ENCODE measurements around the gene NPAS3. TPM values are rescaled to one million over a fixed set of nuclear protein-coding genes. Genes with fewer than 3 reads are reported as not detected.

Gene NPAS3
- total RNA-seq, 1 donor from 2014 or later: 6.1 TPM

- TF ChIP-seq, protein P1, sequence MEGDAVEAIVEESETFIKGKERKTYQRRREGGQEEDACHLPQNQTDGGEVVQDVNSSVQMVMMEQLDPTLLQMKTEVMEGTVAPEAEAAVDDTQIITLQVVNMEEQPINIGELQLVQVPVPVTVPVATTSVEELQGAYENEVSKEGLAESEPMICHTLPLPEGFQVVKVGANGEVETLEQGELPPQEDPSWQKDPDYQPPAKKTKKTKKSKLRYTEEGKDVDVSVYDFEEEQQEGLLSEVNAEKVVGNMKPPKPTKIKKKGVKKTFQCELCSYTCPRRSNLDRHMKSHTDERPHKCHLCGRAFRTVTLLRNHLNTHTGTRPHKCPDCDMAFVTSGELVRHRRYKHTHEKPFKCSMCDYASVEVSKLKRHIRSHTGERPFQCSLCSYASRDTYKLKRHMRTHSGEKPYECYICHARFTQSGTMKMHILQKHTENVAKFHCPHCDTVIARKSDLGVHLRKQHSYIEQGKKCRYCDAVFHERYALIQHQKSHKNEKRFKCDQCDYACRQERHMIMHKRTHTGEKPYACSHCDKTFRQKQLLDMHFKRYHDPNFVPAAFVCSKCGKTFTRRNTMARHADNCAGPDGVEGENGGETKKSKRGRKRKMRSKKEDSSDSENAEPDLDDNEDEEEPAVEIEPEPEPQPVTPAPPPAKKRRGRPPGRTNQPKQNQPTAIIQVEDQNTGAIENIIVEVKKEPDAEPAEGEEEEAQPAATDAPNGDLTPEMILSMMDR (IDR thresholded peaks at IDR 0.05; ENCODE audit: unreplicated experiment): no peak
- no peaks in the 10 kb centered on the region for H3K36me3 Mint-ChIP-seq (ENCODE audit: insufficient read depth)
- no peak for DNase-seq (ENCODE audit: low spot score, unreplicated experiment)
- no peak overlapping the region for H3K27ac Mint-ChIP-seq
- no peaks in the 10 kb centered on the region for H3K4me1 Mint-ChIP-seq (ENCODE audit: low read depth)
- peaks cover 6% of the 10 kb centered on the region for H3K27me3 Mint-ChIP-seq
- H3K9me3 Mint-ChIP-seq (ENCODE audit: low read depth): no peaks in the 10 kb centered on the region
- H3K4me3 Mint-ChIP-seq (ENCODE audit: low read depth): no peak overlapping the region
Measured at GRCh38 chr14:33532553-33532952, 593.9 kb downstream of the NPAS3 start.

DNA sequence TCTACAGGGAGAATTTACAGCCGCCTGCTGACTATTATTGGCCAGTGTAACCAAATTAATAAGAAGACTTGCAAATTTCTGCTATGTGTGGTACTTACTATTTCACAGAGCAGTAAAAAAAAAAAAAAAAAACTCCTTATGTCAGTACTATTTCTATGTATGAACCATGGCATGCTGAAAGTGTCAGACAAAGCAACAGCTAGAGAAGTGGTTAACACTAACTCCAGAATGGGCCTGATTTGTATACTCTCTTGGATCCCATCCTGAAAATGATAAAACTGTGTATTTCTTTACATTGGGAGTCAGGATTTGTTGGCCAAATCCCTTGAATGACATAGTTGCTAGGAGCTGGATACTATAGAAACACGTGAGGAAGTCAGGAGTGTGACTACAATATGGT is 595.4 kb downstream of the NPAS3 start:
- TF ChIP-seq, protein P1 (IDR thresholded peaks at IDR 0.05; ENCODE audit: unreplicated experiment): no peak
- no peak for DNase-seq (ENCODE audit: low spot score, unreplicated experiment)
- peaks cover 2% of the 10 kb centered on the region for H3K4me1 Mint-ChIP-seq (ENCODE audit: low read depth)
- no peaks in the 10 kb centered on the region for H3K9me3 Mint-ChIP-seq (ENCODE audit: low read depth)
- no peak overlapping the region for H3K4me3 Mint-ChIP-seq (ENCODE audit: low read depth)
- no peak overlapping the region for H3K27ac Mint-ChIP-seq
- H3K36me3 Mint-ChIP-seq (ENCODE audit: insufficient read depth): no peaks in the 10 kb centered on the region
- no peaks in the 10 kb centered on the region for H3K27me3 Mint-ChIP-seq

GRCh38 chr14:33534632-33535031 is 596.0 kb downstream of the NPAS3 start:
- Mint-ChIP-seq H3K36me3 (ENCODE audit: insufficient read depth) (no peaks in the 10 kb centered on the region), H3K27ac (no peak overlapping the region), H3K4me3 (ENCODE audit: low read depth) (no peak overlapping the region), H3K27me3 (no peaks in the 10 kb centered on the region), H3K4me1 (ENCODE audit: low read depth) (peaks cover 2% of the 10 kb centered on the region), H3K9me3 (ENCODE audit: low read depth) (no peaks in the 10 kb centered on the region)
- TF ChIP-seq, protein P1 (IDR thresholded peaks at IDR 0.05; ENCODE audit: unreplicated experiment): no peak
- DNase-seq (ENCODE audit: low spot score, unreplicated experiment): no peak

DNA sequence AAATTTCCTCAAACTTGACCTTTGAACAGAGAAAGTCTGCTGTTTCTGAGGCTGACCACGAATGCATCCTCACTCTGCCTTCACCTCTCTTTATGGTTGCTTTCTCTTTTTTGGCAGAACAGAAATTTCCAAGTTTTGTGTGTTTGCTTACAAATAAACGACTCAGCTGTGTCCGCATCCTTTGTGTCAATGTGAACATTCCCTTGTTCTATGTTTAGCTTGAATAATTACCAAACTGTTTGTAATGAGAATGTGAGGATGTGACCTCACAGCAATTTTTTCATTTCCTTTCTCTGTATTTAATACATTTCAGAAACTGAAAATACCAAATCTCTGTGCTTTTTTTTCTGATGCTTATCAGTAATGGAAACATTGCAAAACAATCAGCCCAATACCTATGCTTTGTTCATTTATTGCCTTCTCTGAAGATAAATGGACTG is 601.3 kb downstream of the NPAS3 start:
- DNase-seq (ENCODE audit: low spot score, unreplicated experiment): no peak
- TF ChIP-seq, protein P1 (IDR thresholded peaks at IDR 0.05; ENCODE audit: unreplicated experiment): no peak
- H3K9me3 Mint-ChIP-seq (ENCODE audit: low read depth): no peaks in the 10 kb centered on the region
- H3K4me1 Mint-ChIP-seq (ENCODE audit: low read depth): peaks cover 10% of the 10 kb centered on the region
- no peaks in the 10 kb centered on the region for H3K36me3 Mint-ChIP-seq (ENCODE audit: insufficient read depth)
- H3K27ac Mint-ChIP-seq: no peak overlapping the region
- no peak overlapping the region for H3K4me3 Mint-ChIP-seq (ENCODE audit: low read depth)
- peaks cover 6% of the 10 kb centered on the region for H3K27me3 Mint-ChIP-seq

GRCh38 chr14:33541171-33541570 is 602.5 kb downstream of the NPAS3 start:
- H3K27me3 Mint-ChIP-seq: peaks cover 8% of the 10 kb centered on the region
- no peak for DNase-seq (ENCODE audit: low spot score, unreplicated experiment)
- H3K27ac Mint-ChIP-seq: no peak overlapping the region
- peaks cover 10% of the 10 kb centered on the region for H3K4me1 Mint-ChIP-seq (ENCODE audit: low read depth)
- H3K9me3 Mint-ChIP-seq (ENCODE audit: low read depth): no peaks in the 10 kb centered on the region
- TF ChIP-seq, protein P1 (IDR thresholded peaks at IDR 0.05; ENCODE audit: unreplicated experiment): no peak
- no peaks in the 10 kb centered on the region for H3K36me3 Mint-ChIP-seq (ENCODE audit: insufficient read depth)
- H3K4me3 Mint-ChIP-seq (ENCODE audit: low read depth): no peak overlapping the region

Data from progenitor cell of endocrine pancreas (in vitro differentiated cells).